Measurements from ENCODE around the gene CDON.

The CDON gene

GRCh38 chr11:125938418-125938817 is 124.2 kb downstream of the CDON start:
- no peak for DNase-seq (ENCODE audit: low read depth in 2 of 2)
- H3K4me3 ChIP-seq (replicated peaks in 1 of 2; ENCODE audit: low read depth in 2 of 2, low read length in 2 of 2) = no peak overlapping the region
- no peak for TF ChIP-seq CTCF (IDR thresholded peaks at IDR 0.05; ENCODE audit: low read depth, low read length)

GRCh38 chr11:125935618-125936199 is 127.0 kb downstream of the CDON start:
- no peak overlapping the region for H3K4me3 ChIP-seq (replicated peaks in 1 of 2; ENCODE audit: low read depth in 2 of 2, low read length in 2 of 2)
- peak in 1 of 2 donors; percentile 33 for DNase-seq (ENCODE audit: low read depth in 2 of 2)
- TF ChIP-seq CTCF (IDR thresholded peaks at IDR 0.05; ENCODE audit: low read depth, low read length) = no peak

- DNase-seq (ENCODE audit: low read depth in 2 of 2) = no peak
- no peak for TF ChIP-seq CTCF (IDR thresholded peaks at IDR 0.05; ENCODE audit: low read depth, low read length)
- no peak overlapping the region for H3K4me3 ChIP-seq (replicated peaks in 1 of 2; ENCODE audit: low read depth in 2 of 2, low read length in 2 of 2)
These were observed 127.6 kb downstream of the CDON start for GRCh38 chr11:125935056-125935455.

GRCh38 chr11:125934473-125934872 is 128.2 kb downstream of the CDON start:
- TF ChIP-seq CTCF (IDR thresholded peaks at IDR 0.05; ENCODE audit: low read depth, low read length) = no peak
- no peak overlapping the region for H3K4me3 ChIP-seq (replicated peaks in 1 of 2; ENCODE audit: low read depth in 2 of 2, low read length in 2 of 2)
- DNase-seq (ENCODE audit: low read depth in 2 of 2) = no peak

GRCh38 chr11:125933030-125933813 is 129.4 kb downstream of the CDON start:
- no peak for TF ChIP-seq CTCF (IDR thresholded peaks at IDR 0.05; ENCODE audit: low read depth, low read length)
- no peak for DNase-seq (ENCODE audit: low read depth in 2 of 2)
- no peak overlapping the region for H3K4me3 ChIP-seq (replicated peaks in 1 of 2; ENCODE audit: low read depth in 2 of 2, low read length in 2 of 2)

GRCh38 chr11:125932301-125932700 is 130.4 kb downstream of the CDON start:
- no peak for TF ChIP-seq CTCF (IDR thresholded peaks at IDR 0.05; ENCODE audit: low read depth, low read length)
- DNase-seq (ENCODE audit: low read depth in 2 of 2) = no peak
- H3K4me3 ChIP-seq (replicated peaks in 1 of 2; ENCODE audit: low read depth in 2 of 2, low read length in 2 of 2) = no peak overlapping the region
